Astrocyte (in vitro differentiated cells and primary cell): ENCODE measurements around the gene ATG4D. TPM values are rescaled to one million over a fixed set of nuclear protein-coding genes. Genes with fewer than 3 reads are reported as not detected.

Experiments used
- DNase-seq: peaks from one replicate; pipeline ENCODE4 v3.0.0-alpha.2; 2010; ENCODE audit warnings: low read depth
- FAIRE-seq: peaks from 2 replicates; lab custom pipeline; 2011; peaks lifted over from hg19 to GRCh38; lab: Jason Lieb, UNC
- H2AFZ ChIP-seq: 2 replicates; pipeline ENCODE4 v1.6.0; 2012; ENCODE audit warnings: low read depth, low read length, inconsistent platforms
- H3K27ac ChIP-seq: 2 replicates; pipeline ENCODE4 v1.5.1; 2011; ENCODE audit warnings: low read depth, low read length, inconsistent platforms
- H3K27me3 ChIP-seq: 2 replicates; pipeline ENCODE4 v1.6.0; 2011; ENCODE audit warnings: low read length, inconsistent platforms; ENCODE audit not compliant: insufficient read depth
- H3K36me3 ChIP-seq: 2 replicates; pipeline ENCODE4 v1.5.1; 2011; ENCODE audit warnings: low read length, inconsistent platforms; ENCODE audit not compliant: insufficient read depth
- H3K4me1 ChIP-seq: 2 replicates; pipeline ENCODE4 v1.5.1; 2011; ENCODE audit warnings: low read length, inconsistent platforms; ENCODE audit not compliant: insufficient read depth
- H3K4me2 ChIP-seq: 2 replicates; pipeline ENCODE4 v1.6.0; 2012; ENCODE audit warnings: low read length, inconsistent platforms
- H3K4me3 ChIP-seq: 2 replicates; pipeline ENCODE4 v1.5.1; 2011; ENCODE audit warnings: low read depth, mild to moderate bottlenecking, low read length, inconsistent platforms; ENCODE audit not compliant: insufficient read depth
- H3K79me2 ChIP-seq: 2 replicates; pipeline ENCODE4 v1.6.0; 2012; ENCODE audit warnings: mild to moderate bottlenecking, low read length, inconsistent platforms; ENCODE audit not compliant: insufficient read depth
- H3K9ac ChIP-seq: 2 replicates; pipeline ENCODE4 v1.6.0; 2012; ENCODE audit warnings: mild to moderate bottlenecking, low read length, inconsistent platforms
- H3K9me3 ChIP-seq: 2 replicates; pipeline ENCODE4 v1.5.1; 2012; ENCODE audit warnings: low read depth, mild to moderate bottlenecking, low read length, inconsistent platforms; ENCODE audit not compliant: insufficient read depth
- H4K20me1 ChIP-seq: 2 replicates; pipeline ENCODE4 v1.6.0; 2012; ENCODE audit warnings: low read length, inconsistent platforms; ENCODE audit not compliant: insufficient read depth
- H3K27ac Mint-ChIP-seq: one replicate; pipeline ENCODE4 v1.8.0; 2021; ENCODE audit warnings: mild to moderate bottlenecking, mixed read lengths; ENCODE audit not compliant: unreplicated experiment
- H3K27me3 Mint-ChIP-seq: one replicate; pipeline ENCODE4 v1.8.0; 2021; ENCODE audit warnings: low read depth, mixed read lengths; ENCODE audit not compliant: unreplicated experiment
- H3K36me3 Mint-ChIP-seq: one replicate; pipeline ENCODE4 v1.8.0; 2021; ENCODE audit warnings: low read depth, mixed read lengths; ENCODE audit not compliant: unreplicated experiment
- H3K4me1 Mint-ChIP-seq: one replicate; pipeline ENCODE4 v1.8.0; 2021; ENCODE audit warnings: low read depth, mixed read lengths; ENCODE audit not compliant: unreplicated experiment
- H3K4me3 Mint-ChIP-seq: one replicate; pipeline ENCODE4 v1.8.0; 2021; ENCODE audit warnings: mild to moderate bottlenecking, moderate library complexity, mixed read lengths; ENCODE audit not compliant: unreplicated experiment
- H3K9me3 Mint-ChIP-seq: one replicate; pipeline ENCODE4 v1.8.0; 2021; ENCODE audit warnings: mild to moderate bottlenecking, mixed read lengths; ENCODE audit not compliant: unreplicated experiment
- CTCF ChIP-seq: IDR thresholded peaks from 2 replicates; pipeline ENCODE4 v1.5.1; 2011; ENCODE audit warnings: low read depth, mild to moderate bottlenecking, inconsistent platforms, low read length, moderate library complexity; ENCODE audit not compliant: insufficient read depth
- EZH2 ChIP-seq: IDR thresholded peaks from 2 replicates; pipeline ENCODE4 v1.6.1; 2012; ENCODE audit warnings: mild to moderate bottlenecking, low read length, inconsistent platforms; ENCODE audit not compliant: insufficient read depth
- total RNA-seq: library from RNA; stranded (reverse); gene quantifications from 2 replicates; pipeline ENCODE4 v1.2.1, GENCODE V29; 2021

ATG4D gene
- total RNA-seq, 1 donor from 2014 or later: 23.5 TPM

DNA sequence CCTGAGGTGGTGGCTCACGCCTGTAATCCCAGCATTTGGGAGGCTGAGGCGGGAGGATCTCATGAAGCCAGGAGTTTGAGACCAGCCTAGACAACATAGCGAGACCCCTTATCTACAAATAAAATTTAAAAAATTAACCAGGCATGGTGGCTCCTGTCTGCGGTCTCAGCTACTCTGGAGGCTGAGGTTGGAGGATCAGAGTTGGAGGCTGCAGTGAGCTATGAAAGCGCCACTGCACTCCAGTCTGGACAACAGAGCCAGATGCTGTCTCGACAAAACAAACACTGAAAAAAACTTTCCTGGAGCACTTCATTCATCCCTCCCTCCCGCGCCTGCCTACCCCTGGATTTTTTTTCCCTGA, 665 bp upstream of the ATG4D start:
- H3K4me3 Mint-ChIP-seq: peak overlapping the region; percentile 82
- H2AFZ ChIP-seq: no peak overlapping the region
- H3K4me2 ChIP-seq: peak overlapping the region; percentile 98
- no peak for FAIRE-seq
- no peak overlapping the region for H3K27ac ChIP-seq
- H3K4me3 ChIP-seq: no peak overlapping the region
- peaks cover 13% of the 10 kb centered on the region for H3K27me3 Mint-ChIP-seq
- H3K4me1 ChIP-seq: peaks cover 6% of the 10 kb centered on the region
- H3K9ac ChIP-seq: no peak overlapping the region
- no peaks in the 10 kb centered on the region for H3K4me1 Mint-ChIP-seq
- no peaks in the 10 kb centered on the region for H3K36me3 Mint-ChIP-seq
- H3K27me3 ChIP-seq: peaks cover 3% of the 10 kb centered on the region
- DNase-seq: no peak
- peaks cover 28% of the 10 kb centered on the region for H3K79me2 ChIP-seq
- no peaks in the 10 kb centered on the region for H3K9me3 Mint-ChIP-seq
- H3K36me3 ChIP-seq: no peaks in the 10 kb centered on the region
- no peaks in the 10 kb centered on the region for H3K9me3 ChIP-seq
- H3K27ac Mint-ChIP-seq: no peak overlapping the region
- TF ChIP-seq CTCF: no peak
- no peak for TF ChIP-seq EZH2
- peaks cover 12% of the 10 kb centered on the region for H4K20me1 ChIP-seq

DNA sequence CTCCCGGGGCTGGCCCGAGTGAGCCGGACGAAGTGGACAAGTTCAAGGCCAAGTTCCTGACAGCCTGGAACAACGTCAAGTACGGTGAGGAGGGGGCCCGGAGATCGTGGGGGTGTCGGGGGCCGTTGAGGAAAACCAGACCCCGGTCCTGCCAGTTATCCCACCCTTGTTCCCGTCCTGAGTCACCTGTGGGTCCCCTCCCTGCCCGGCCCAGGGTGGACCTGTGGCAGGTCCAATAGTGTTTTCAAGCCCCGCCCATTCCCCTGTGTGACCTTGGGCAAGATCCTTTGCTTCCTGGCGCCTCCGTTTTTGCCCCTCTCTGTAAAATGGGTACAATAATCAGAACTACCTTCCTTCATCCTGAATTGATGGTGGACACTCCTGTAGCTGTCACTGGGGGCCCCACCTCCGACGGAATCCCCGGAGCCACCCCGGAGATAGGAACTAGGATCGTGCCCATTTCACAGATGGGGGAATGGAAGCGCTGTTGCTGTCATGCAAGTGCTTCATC, 593 bp downstream of the ATG4D start:
- peaks cover 18% of the 10 kb centered on the region for H4K20me1 ChIP-seq
- H3K27ac ChIP-seq: peak overlapping the region; percentile 61
- peak overlapping the region; percentile 88 for H3K4me3 ChIP-seq
- peak overlapping the region; percentile 95 for H3K9ac ChIP-seq
- DNase-seq: no peak
- peak overlapping the region; percentile 89 for H2AFZ ChIP-seq
- Mint-ChIP-seq H3K9me3 (no peaks in the 10 kb centered on the region), H3K27me3 (peaks cover 2% of the 10 kb centered on the region), H3K36me3 (peaks cover 5% of the 10 kb centered on the region), H3K4me1 (no peaks in the 10 kb centered on the region), H3K27ac (peak overlapping the region; percentile 75), H3K4me3 (peak overlapping the region; percentile 91)
- TF ChIP-seq CTCF (no peak), EZH2 (no peak)
- H3K4me2 ChIP-seq: peak overlapping the region; percentile 98
- no peaks in the 10 kb centered on the region for H3K9me3 ChIP-seq
- H3K27me3 ChIP-seq: no peaks in the 10 kb centered on the region
- FAIRE-seq: no peak
- no peaks in the 10 kb centered on the region for H3K36me3 ChIP-seq
- peaks cover 32% of the 10 kb centered on the region for H3K79me2 ChIP-seq
- peaks cover 6% of the 10 kb centered on the region for H3K4me1 ChIP-seq

DNA sequence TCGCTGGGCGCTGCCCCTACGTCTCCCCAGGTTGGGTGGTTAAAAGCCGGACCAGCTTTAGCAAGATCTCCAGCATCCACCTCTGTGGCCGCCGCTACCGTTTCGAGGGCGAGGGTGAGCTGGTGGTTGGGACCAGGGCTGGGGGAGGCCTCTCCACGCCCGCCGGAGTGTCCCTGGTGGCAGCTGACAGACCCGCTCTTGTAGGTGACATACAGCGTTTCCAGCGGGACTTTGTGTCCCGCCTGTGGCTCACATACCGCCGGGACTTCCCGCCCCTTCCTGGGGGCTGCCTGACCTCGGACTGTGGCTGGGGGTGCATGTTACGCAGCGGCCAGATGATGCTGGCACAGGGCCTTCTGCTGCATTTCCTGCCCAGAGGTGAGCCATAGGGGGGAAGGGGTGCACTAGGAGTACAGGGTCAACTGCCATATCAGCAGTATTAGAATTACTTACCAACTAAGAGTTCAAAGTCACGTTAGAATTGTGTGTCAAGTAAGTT, 1.1 kb downstream of the ATG4D start:
- Histone ChIP-seq H3K4me1 (peaks cover 6% of the 10 kb centered on the region), H4K20me1 (peaks cover 18% of the 10 kb centered on the region), H3K9ac (peak overlapping the region; percentile 95), H2AFZ (no peak overlapping the region), H3K4me3 (peak overlapping the region; percentile 88), H3K27me3 (no peaks in the 10 kb centered on the region), H3K27ac (no peak overlapping the region), H3K4me2 (peak overlapping the region; percentile 98), H3K9me3 (no peaks in the 10 kb centered on the region), H3K36me3 (no peaks in the 10 kb centered on the region), H3K79me2 (peaks cover 32% of the 10 kb centered on the region)
- peaks cover 5% of the 10 kb centered on the region for H3K36me3 Mint-ChIP-seq
- H3K9me3 Mint-ChIP-seq: no peaks in the 10 kb centered on the region
- H3K4me1 Mint-ChIP-seq: no peaks in the 10 kb centered on the region
- peaks cover 2% of the 10 kb centered on the region for H3K27me3 Mint-ChIP-seq
- H3K4me3 Mint-ChIP-seq: peak overlapping the region; percentile 91
- DNase-seq (no peak), FAIRE-seq (no peak)
- TF ChIP-seq EZH2 (no peak), CTCF (no peak)
- no peak overlapping the region for H3K27ac Mint-ChIP-seq
